Urothelium cell line (cell line): ENCODE measurements around the gene ECM2.

Source experiments
- DNase-seq: peaks from one replicate; pipeline ENCODE4 v3.0.0; 2011; ENCODE audit warnings: low spot score, mixed read lengths
- FAIRE-seq: peaks from 2 replicates; lab custom pipeline; 2011; peaks lifted over from hg19 to GRCh38; lab: Jason Lieb, UNC

Gene ECM2

GRCh38 chr9:92501671-92502393 lies 34.0 kb downstream of the ECM2 start:
- FAIRE-seq (no peak), DNase-seq (peak; percentile 21)

DNA sequence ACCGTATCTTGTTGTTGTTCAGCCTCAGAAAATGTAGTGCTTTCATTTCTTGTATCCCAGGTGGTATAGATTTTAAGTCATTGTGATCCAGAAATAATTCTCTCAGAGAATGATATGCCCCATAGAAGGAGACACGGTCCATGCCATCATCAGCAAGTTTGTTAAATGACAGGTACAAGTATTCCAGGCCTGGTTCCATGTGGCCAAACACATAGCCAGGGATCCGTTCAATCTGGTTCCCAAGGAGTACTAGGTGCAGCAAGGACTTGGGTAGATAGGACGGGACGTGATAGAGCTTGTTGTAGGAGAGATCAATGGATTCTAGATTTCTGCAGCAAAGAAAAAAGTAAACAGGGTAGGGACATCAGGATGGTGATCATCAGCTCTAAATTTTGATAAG lies 35.1 kb downstream of the ECM2 start:
- no peak for DNase-seq
- no peak for FAIRE-seq

- DNase-seq, result no peak
- FAIRE-seq, result no peak
Measured at GRCh38 chr9:92499701-92500100, 36.1 kb downstream of the ECM2 start.

DNA sequence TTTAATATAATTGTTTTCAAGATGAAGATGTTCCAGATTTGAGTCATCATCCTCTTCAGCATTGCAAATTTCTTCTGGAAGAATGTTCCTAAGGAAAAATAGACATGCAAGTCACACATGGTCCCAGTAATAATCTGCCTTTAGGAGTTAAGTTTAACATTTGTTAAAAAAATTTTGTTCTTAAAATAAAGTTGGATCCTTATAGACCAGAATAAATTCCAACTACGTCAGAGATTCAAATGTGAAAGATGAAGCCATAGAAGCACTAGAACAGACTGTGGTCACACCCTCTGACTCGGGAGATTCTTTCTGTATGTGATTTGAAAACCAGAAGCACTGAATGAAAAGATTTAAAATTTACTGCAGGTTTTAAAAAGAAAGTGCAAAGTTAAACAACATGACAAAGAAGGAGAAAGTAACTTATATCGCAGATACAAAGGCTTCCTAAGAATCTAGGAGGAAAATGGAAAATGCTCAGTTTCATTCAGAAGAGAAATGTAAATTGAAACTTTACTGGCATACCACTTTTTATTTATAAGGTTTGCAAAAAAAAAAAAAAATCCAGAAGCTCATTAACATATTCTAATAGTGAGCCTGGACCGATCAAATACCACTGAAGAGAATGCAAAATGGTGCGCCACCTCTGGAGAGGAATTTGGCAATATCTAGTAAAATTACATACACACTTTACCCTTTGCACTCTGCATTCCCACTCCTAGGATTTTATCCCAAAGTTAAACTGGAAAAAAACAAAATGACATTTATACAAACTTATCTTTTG lies 39.2 kb downstream of the ECM2 start:
- FAIRE-seq (no peak), DNase-seq (no peak)

GRCh38 chr9:92494856-92495255 lies 40.9 kb downstream of the ECM2 start:
- no peak for FAIRE-seq
- no peak for DNase-seq

DNA sequence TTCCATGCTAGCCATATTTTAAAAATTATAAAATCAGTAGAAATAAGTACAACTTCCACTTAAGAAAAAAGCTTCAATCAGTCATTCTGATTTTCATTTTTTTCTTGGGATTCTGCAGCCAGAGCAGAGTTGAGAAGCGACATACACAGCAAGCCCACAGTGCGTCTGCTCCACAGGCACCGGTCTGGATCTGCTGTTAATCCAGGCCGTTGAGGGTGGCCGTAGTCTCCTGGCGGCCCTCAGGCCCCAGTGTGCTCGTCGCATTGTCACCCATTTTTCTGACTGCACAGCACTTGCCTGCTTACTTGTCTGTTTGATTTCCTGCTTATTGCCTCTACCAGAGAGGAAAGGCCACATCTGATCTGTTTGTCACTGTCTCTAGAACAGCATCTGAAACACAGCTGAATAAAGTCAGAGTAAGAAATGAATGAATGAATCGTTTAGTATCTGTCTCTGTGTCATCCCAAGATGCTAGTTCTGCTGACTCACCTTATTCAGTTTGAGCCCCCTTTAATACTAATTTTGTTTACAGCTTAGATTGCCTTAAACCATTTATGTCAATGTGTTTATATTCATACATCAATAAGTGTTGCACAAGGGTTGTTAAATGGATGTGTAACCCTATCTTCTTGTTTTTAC lies 41.9 kb downstream of the ECM2 start:
- no peak for FAIRE-seq
- DNase-seq, result no peak

DNA sequence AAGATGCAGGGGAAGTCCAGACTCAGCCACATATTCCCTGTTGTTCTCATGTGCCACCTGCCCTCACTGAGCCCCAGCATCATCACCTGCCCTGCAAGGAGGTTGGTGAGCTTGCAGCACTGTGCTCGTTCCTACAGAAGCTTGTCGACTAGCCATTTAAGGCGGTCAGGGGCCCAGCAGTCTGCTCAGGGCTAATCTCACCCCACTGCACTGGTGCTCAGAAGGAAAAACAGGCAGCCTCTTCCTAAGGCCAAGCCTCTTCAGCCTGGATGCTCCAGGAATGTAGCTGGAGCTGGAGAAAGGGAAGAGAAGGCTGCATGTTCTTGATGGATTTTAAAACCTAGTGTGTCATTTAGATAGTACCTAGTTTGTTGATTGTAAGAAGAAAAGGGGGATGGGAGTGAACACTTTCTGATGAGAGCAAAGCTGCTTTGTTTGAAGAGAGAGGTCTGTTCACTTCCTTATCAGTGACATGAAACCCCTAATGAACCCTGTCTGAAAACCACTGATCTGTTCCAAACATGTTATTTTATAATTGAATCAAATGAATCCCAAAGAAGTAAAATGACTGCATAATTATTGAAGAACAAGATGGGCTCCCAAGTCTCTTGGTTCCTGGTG lies 42.9 kb downstream of the ECM2 start:
- FAIRE-seq, result no peak
- no peak for DNase-seq

GRCh38 chr9:92488681-92489550 lies 46.9 kb downstream of the ECM2 start:
- FAIRE-seq, result no peak
- peak; percentile 18 for DNase-seq

- DNase-seq, result no peak
- FAIRE-seq, result no peak
Measured at GRCh38 chr9:92486371-92486770, 49.4 kb downstream of the ECM2 start.

GRCh38 chr9:92484563-92484962 lies 51.2 kb downstream of the ECM2 start:
- DNase-seq, result no peak
- no peak for FAIRE-seq

- DNase-seq, result no peak
- no peak for FAIRE-seq
Measured at GRCh38 chr9:92483627-92484545, 51.9 kb downstream of the ECM2 start.

- DNase-seq (no peak), FAIRE-seq (no peak)
Measured at GRCh38 chr9:92482805-92483204, 53.0 kb downstream of the ECM2 start.

DNA sequence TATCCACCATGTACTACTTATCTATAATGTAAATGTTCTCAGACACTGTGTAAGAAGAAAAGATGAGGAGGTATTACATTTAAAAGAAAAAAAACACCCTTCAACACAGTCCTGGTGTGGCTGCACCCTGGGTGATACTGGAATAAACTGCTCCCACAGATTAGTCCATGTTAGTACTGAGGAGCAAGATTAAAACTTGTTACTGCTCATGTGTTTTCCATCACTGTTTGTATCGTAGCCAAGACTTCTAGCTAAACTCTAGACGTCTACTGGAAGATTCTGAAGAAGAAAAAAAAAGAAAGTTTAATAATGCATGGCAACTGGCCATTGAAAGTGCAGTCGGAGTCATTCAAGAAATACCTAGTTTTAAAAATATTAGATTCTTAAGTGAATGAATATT lies 53.5 kb downstream of the ECM2 start, which contains the start of gene ASPN:
Gene ASPN, minus strand, starts transcription at position 178 of the 400 bp plus-strand sequence.
- FAIRE-seq, result no peak
- DNase-seq, result no peak

DNA sequence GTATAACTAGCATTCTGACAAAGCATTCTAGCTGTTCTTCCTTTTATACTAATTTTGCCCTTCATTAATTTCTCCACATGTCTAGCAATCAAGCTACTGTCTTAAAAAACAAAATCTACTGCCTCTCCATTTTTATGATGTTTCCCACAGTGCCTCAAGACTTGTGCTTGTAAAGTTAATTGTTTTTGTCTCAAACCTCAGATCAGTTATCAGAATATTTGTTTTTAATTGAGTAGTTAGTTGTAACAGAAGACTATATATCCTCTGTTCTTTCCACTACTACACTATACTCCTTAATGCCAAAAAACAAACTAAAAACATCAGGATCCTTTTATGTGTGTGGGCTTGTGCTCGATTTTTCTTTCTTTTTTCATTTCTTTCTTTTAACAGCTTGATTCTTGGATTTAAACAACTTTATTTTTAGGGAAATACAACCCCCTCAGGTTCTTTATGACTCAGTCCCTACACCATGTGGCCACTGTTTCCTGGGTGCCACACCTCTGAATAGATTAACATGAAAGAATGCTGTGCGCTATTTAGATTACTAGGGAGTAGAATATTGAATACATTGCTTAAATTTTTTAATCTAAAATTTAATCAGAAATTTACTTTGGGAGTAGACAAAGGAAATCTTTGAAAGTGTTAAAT lies 54.7 kb downstream of the ECM2 start:
- no peak for FAIRE-seq

GRCh38 chr9:92480291-92480771 lies 55.5 kb downstream of the ECM2 start:
- DNase-seq, result no peak
- no peak for FAIRE-seq

More for the DNA sequence above, 54.7 kb downstream of the ECM2 start:
- peak; percentile 12 for DNase-seq

- DNase-seq, result no peak
- FAIRE-seq, result no peak
Measured at GRCh38 chr9:92479346-92479745, 56.4 kb downstream of the ECM2 start.

- no peak for FAIRE-seq
- DNase-seq, result no peak
Measured at GRCh38 chr9:92478783-92479182, 57.0 kb downstream of the ECM2 start.

GRCh38 chr9:92476962-92477361 lies 58.8 kb downstream of the ECM2 start:
- no peak for DNase-seq

DNA sequence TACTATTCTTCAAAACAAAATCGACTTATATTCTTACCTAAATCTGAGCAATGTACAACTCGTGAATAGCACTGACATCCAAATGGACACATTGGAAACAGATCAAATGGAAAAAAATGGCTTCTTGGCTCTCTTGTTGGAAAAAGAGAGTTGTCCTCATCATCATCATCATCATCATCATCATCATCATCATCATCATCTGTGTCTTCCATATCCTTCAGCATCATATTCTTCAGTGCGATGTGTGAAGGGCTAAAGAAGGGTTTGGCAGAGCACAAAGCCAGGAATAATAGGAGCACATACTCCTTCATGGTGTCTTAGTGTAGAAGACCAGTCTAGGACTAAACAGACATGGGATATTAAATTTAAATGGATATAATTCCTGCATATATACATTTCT lies 61.2 kb downstream of the ECM2 start:
- DNase-seq (no peak), FAIRE-seq (no peak)

More at GRCh38 chr9:92476962-92477361, 58.8 kb downstream of the ECM2 start:
- FAIRE-seq, result no peak
